Activated CD4-positive, alpha-beta memory T cell treated with anti-CD3 and anti-CD28 coated beads for 36 hours (primary cell): ENCODE measurements around the gene CCN5. TPM values are rescaled to one million over a fixed set of nuclear protein-coding genes. Genes with fewer than 3 reads are reported as not detected.

Source experiments
- CTCF ChIA-PET: fragments of 350-600 bp; sonication (Branson Sonifier 250); formaldehyde crosslinking; loops from one replicate; lab custom pipeline; 2021; ENCODE audit warnings: antibody characterized with exemption, inconsistent platforms; lab: Charles Lee
- POLR2A ChIA-PET: fragments of 350-600 bp; sonication (Branson Sonifier 250); formaldehyde crosslinking; loops from one replicate; lab custom pipeline; 2021; ENCODE audit warnings: antibody characterized with exemption; lab: Charles Lee
- DNase-seq: peaks from one replicate; pipeline ENCODE4 v3.0.0-alpha.2; 2020
- H3K27ac Mint-ChIP-seq: one replicate; pipeline ENCODE4 v1.8.0; 2021; ENCODE audit warnings: mixed read lengths
- H3K27me3 Mint-ChIP-seq: one replicate; pipeline ENCODE4 v1.8.0; 2021; ENCODE audit warnings: mixed read lengths
- H3K36me3 Mint-ChIP-seq: one replicate; pipeline ENCODE4 v1.8.0; 2021; ENCODE audit warnings: mixed read lengths
- H3K4me1 Mint-ChIP-seq: one replicate; pipeline ENCODE4 v1.8.0; 2021; ENCODE audit warnings: low read depth, mixed read lengths
- H3K4me3 Mint-ChIP-seq: one replicate; pipeline ENCODE4 v1.8.0; 2021; ENCODE audit warnings: mild to moderate bottlenecking, mixed read lengths
- H3K9me3 Mint-ChIP-seq: one replicate; pipeline ENCODE4 v1.8.0; 2021; ENCODE audit warnings: mixed read lengths
- intact Hi-C: fragments of 100-400 bp; cut with micrococcal nuclease; formaldehyde crosslinking; loops from one replicate; pipeline ENCODE4 v1.15.1; 2023
- total RNA-seq, 2 experiments: library from RNA; stranded (reverse); gene quantifications; one replicate each; pipeline ENCODE4 v1.2.3, GENCODE V29; 2021

Gene CCN5
- total RNA-seq, 2 experiments from 2014 or later = not detected

- ChIA-PET CTCF (no interaction called here), POLR2A (no interaction called here)
- no peaks in the 10 kb centered on the region for H3K9me3 Mint-ChIP-seq
- H3K36me3 Mint-ChIP-seq = no peaks in the 10 kb centered on the region
- intact Hi-C loops = no loop called here
- H3K27me3 Mint-ChIP-seq = no peaks in the 10 kb centered on the region
- no peak overlapping the region for H3K4me3 Mint-ChIP-seq
- no peak for DNase-seq
- H3K27ac Mint-ChIP-seq = no peak overlapping the region
- no peaks in the 10 kb centered on the region for H3K4me1 Mint-ChIP-seq
Measured at GRCh38 chr20:44705364-44706094, 9.6 kb upstream of the CCN5 start.

GRCh38 chr20:44706301-44707017, 8.7 kb upstream of the CCN5 start:
- H3K27me3 Mint-ChIP-seq = no peaks in the 10 kb centered on the region
- no peaks in the 10 kb centered on the region for H3K4me1 Mint-ChIP-seq
- H3K9me3 Mint-ChIP-seq = no peaks in the 10 kb centered on the region
- CTCF ChIA-PET = no interaction called here
- no peak for DNase-seq
- intact Hi-C loops = no loop called here
- POLR2A ChIA-PET = no interaction called here
- no peak overlapping the region for H3K27ac Mint-ChIP-seq
- H3K36me3 Mint-ChIP-seq = no peaks in the 10 kb centered on the region
- H3K4me3 Mint-ChIP-seq = no peak overlapping the region

- no peaks in the 10 kb centered on the region for H3K9me3 Mint-ChIP-seq
- H3K4me1 Mint-ChIP-seq = no peaks in the 10 kb centered on the region
- H3K4me3 Mint-ChIP-seq = no peak overlapping the region
- intact Hi-C loops = no loop called here
- no peaks in the 10 kb centered on the region for H3K36me3 Mint-ChIP-seq
- DNase-seq = no peak
- no peaks in the 10 kb centered on the region for H3K27me3 Mint-ChIP-seq
- no peak overlapping the region for H3K27ac Mint-ChIP-seq
- ChIA-PET CTCF (no interaction called here), POLR2A (no interaction called here)
Measured at GRCh38 chr20:44707018-44707579, 8.1 kb upstream of the CCN5 start.

GRCh38 chr20:44709380-44709779, 5.8 kb upstream of the CCN5 start:
- intact Hi-C loops = no loop called here
- Mint-ChIP-seq H3K36me3 (no peaks in the 10 kb centered on the region), H3K4me3 (no peak overlapping the region), H3K27ac (no peak overlapping the region), H3K4me1 (no peaks in the 10 kb centered on the region), H3K27me3 (peaks cover 1% of the 10 kb centered on the region), H3K9me3 (no peaks in the 10 kb centered on the region)
- DNase-seq = no peak
- ChIA-PET POLR2A (no interaction called here), CTCF (no interaction called here)

GRCh38 chr20:44709797-44710196, 5.4 kb upstream of the CCN5 start:
- CTCF ChIA-PET = no interaction called here
- Mint-ChIP-seq H3K4me1 (no peaks in the 10 kb centered on the region), H3K9me3 (no peaks in the 10 kb centered on the region), H3K4me3 (no peak overlapping the region), H3K36me3 (no peaks in the 10 kb centered on the region), H3K27me3 (peaks cover 1% of the 10 kb centered on the region), H3K27ac (no peak overlapping the region)
- DNase-seq = no peak
- intact Hi-C loops = no loop called here
- POLR2A ChIA-PET = no interaction called here

- Mint-ChIP-seq H3K4me3 (no peak overlapping the region), H3K9me3 (no peaks in the 10 kb centered on the region), H3K27me3 (peaks cover 1% of the 10 kb centered on the region), H3K4me1 (no peaks in the 10 kb centered on the region), H3K27ac (no peak overlapping the region), H3K36me3 (no peaks in the 10 kb centered on the region)
- no peak for DNase-seq
- ChIA-PET CTCF (interaction anchor here (1.0 to 1.3 kb wide), 2 partner anchors 26 to 28 kb away, joined by 3 read pairs; no protein-coding TSS in a partner anchor), POLR2A (no interaction called here)
- intact Hi-C loops = no loop called here
Measured at GRCh38 chr20:44711237-44711636, 3.9 kb upstream of the CCN5 start.

GRCh38 chr20:44714102-44714700, 968 bp upstream of the CCN5 start:
- no peaks in the 10 kb centered on the region for H3K36me3 Mint-ChIP-seq
- intact Hi-C loops = no loop called here
- H3K9me3 Mint-ChIP-seq = no peaks in the 10 kb centered on the region
- no peaks in the 10 kb centered on the region for H3K4me1 Mint-ChIP-seq
- no peak for DNase-seq
- CTCF ChIA-PET = no interaction called here
- peaks cover 1% of the 10 kb centered on the region for H3K27me3 Mint-ChIP-seq
- H3K27ac Mint-ChIP-seq = no peak overlapping the region
- POLR2A ChIA-PET = no interaction called here
- H3K4me3 Mint-ChIP-seq = no peak overlapping the region

- no peaks in the 10 kb centered on the region for H3K9me3 Mint-ChIP-seq
- ChIA-PET POLR2A (no interaction called here), CTCF (no interaction called here)
- peaks cover 1% of the 10 kb centered on the region for H3K27me3 Mint-ChIP-seq
- DNase-seq = no peak
- H3K4me3 Mint-ChIP-seq = no peak overlapping the region
- H3K36me3 Mint-ChIP-seq = no peaks in the 10 kb centered on the region
- no peak overlapping the region for H3K27ac Mint-ChIP-seq
- intact Hi-C loops = no loop called here
- no peaks in the 10 kb centered on the region for H3K4me1 Mint-ChIP-seq
Measured at GRCh38 chr20:44715499-44716308, 535 bp downstream of the CCN5 start.

GRCh38 chr20:44716309-44717106, 1.3 kb downstream of the CCN5 start:
- no peaks in the 10 kb centered on the region for H3K4me1 Mint-ChIP-seq
- peaks cover 1% of the 10 kb centered on the region for H3K27me3 Mint-ChIP-seq
- no peaks in the 10 kb centered on the region for H3K9me3 Mint-ChIP-seq
- ChIA-PET POLR2A (interaction anchor here (0.6 kb wide), 1 partner anchor 116 kb away, joined by 3 read pairs; no protein-coding TSS in a partner anchor), CTCF (no interaction called here)
- no peak overlapping the region for H3K27ac Mint-ChIP-seq
- no peak for DNase-seq
- H3K4me3 Mint-ChIP-seq = no peak overlapping the region
- intact Hi-C loops = no loop called here
- no peaks in the 10 kb centered on the region for H3K36me3 Mint-ChIP-seq

GRCh38 chr20:44717986-44718385, 2.8 kb downstream of the CCN5 start:
- Mint-ChIP-seq H3K27ac (no peak overlapping the region), H3K9me3 (no peaks in the 10 kb centered on the region), H3K4me1 (no peaks in the 10 kb centered on the region), H3K27me3 (peaks cover 1% of the 10 kb centered on the region), H3K4me3 (no peak overlapping the region), H3K36me3 (no peaks in the 10 kb centered on the region)
- no peak for DNase-seq
- ChIA-PET POLR2A (no interaction called here), CTCF (interaction anchor here (1.0 to 1.1 kb wide), 2 partner anchors 15 to 149 kb away, joined by 3 read pairs; no protein-coding TSS in a partner anchor)
- intact Hi-C loops = no loop called here

- DNase-seq = no peak
- CTCF ChIA-PET = no interaction called here
- Mint-ChIP-seq H3K9me3 (no peaks in the 10 kb centered on the region), H3K27ac (no peak overlapping the region), H3K4me3 (no peak overlapping the region), H3K36me3 (no peaks in the 10 kb centered on the region), H3K4me1 (no peaks in the 10 kb centered on the region), H3K27me3 (no peaks in the 10 kb centered on the region)
- intact Hi-C loops = no loop called here
- POLR2A ChIA-PET = no interaction called here
Measured at GRCh38 chr20:44719841-44720240, 4.7 kb downstream of the CCN5 start.
